Activated CD8-positive, alpha-beta memory T cell treated with anti-CD3 and anti-CD28 coated beads, Interleukin-2, amount 50 U/mL, for 1 hour (primary cell): ENCODE data around the gene SLC4A11.
"Not testable (repeated sequence)": the region's sequence is repeated elsewhere in the genome, so short reads cannot be mapped to it uniquely, and the experiment has no call there.

Experiments
- DNase-seq: peaks from one replicate; pipeline ENCODE4 v3.0.0-alpha.2; 2020; ENCODE audit errors: extremely low read depth

SLC4A11 gene

GRCh38 chr20:3203315-3204123, 35.5 kb downstream of the SLC4A11 start:
- no peak for DNase-seq

- no peak for DNase-seq
Measured at GRCh38 chr20:3202965-3203314, 36.0 kb downstream of the SLC4A11 start.

- no peak for DNase-seq
Measured at GRCh38 chr20:3199976-3200755, 38.8 kb downstream of the SLC4A11 start.

- no peak for DNase-seq
Measured at GRCh38 chr20:3199206-3199605, 39.8 kb downstream of the SLC4A11 start.

GRCh38 chr20:3195590-3196237, 43.3 kb downstream of the SLC4A11 start:
- no peak for DNase-seq

GRCh38 chr20:3194617-3195280, 44.2 kb downstream of the SLC4A11 start:
- no peak for DNase-seq

- no peak for DNase-seq
Measured at GRCh38 chr20:3193806-3194616, 45.0 kb downstream of the SLC4A11 start.

GRCh38 chr20:3192226-3193015, 46.6 kb downstream of the SLC4A11 start:
- no peak for DNase-seq

GRCh38 chr20:3190681-3191111, 48.3 kb downstream of the SLC4A11 start:
- no peak for DNase-seq

GRCh38 chr20:3189561-3190131, 49.3 kb downstream of the SLC4A11 start:
- DNase-seq = no peak

- DNase-seq = no peak
Measured at GRCh38 chr20:3188823-3189413, 50.1 kb downstream of the SLC4A11 start.

- DNase-seq = not testable (repeated sequence)
Measured at GRCh38 chr20:3187861-3188260, 51.1 kb downstream of the SLC4A11 start.

GRCh38 chr20:3183896-3184612, 54.9 kb downstream of the SLC4A11 start:
- DNase-seq = no peak

- DNase-seq = not testable (repeated sequence)
Measured at GRCh38 chr20:3182429-3182828, 56.6 kb downstream of the SLC4A11 start.

GRCh38 chr20:3181270-3181669, 57.7 kb downstream of the SLC4A11 start:
- DNase-seq = no peak

GRCh38 chr20:3180319-3180718, 58.7 kb downstream of the SLC4A11 start:
- no peak for DNase-seq

- DNase-seq = no peak
Measured at GRCh38 chr20:3177746-3178485, 61.1 kb downstream of the SLC4A11 start.
